Measurements from ENCODE around the gene RPS4Y2.

RPS4Y2 gene

GRCh38 chrY:20755808-20756207 is at the start of gene RPS4Y2:
Gene RPS4Y2 (plus strand): TSS chrY:20756108. CDS start chrY:20756164, 56 bp downstream.
- DNase-seq = no peak

GRCh38 chrY:20714391-20714790 is 41.5 kb upstream of the RPS4Y2 start:
- peak; percentile 35 for DNase-seq

- DNase-seq = no peak
These were observed 29.6 kb upstream of the RPS4Y2 start for GRCh38 chrY:20726184-20726907.

- DNase-seq = no peak
These were observed 20.7 kb upstream of the RPS4Y2 start for GRCh38 chrY:20735200-20735599.

GRCh38 chrY:20739806-20740205 is 16.1 kb upstream of the RPS4Y2 start:
- DNase-seq = peak; percentile 86

- DNase-seq = peak; percentile 81
These were observed 15.3 kb upstream of the RPS4Y2 start for GRCh38 chrY:20740609-20741008.

- peak; percentile 61 for DNase-seq
These were observed 10.8 kb upstream of the RPS4Y2 start for GRCh38 chrY:20745060-20745459.

- no peak for DNase-seq
These were observed 9.0 kb upstream of the RPS4Y2 start for GRCh38 chrY:20746919-20747318.

- DNase-seq = no peak
These were observed 8.0 kb downstream of the RPS4Y2 start for GRCh38 chrY:20763869-20764268.

- DNase-seq = no peak
These were observed 9.2 kb downstream of the RPS4Y2 start for GRCh38 chrY:20765117-20765516.

GRCh38 chrY:20770755-20771154 is 14.8 kb downstream of the RPS4Y2 start:
- DNase-seq = no peak

- DNase-seq = no peak
These were observed 20.2 kb downstream of the RPS4Y2 start for GRCh38 chrY:20776104-20776503.

GRCh38 chrY:20780104-20780654 is 24.3 kb downstream of the RPS4Y2 start:
- no peak for DNase-seq

- DNase-seq = no peak
These were observed 24.9 kb downstream of the RPS4Y2 start for GRCh38 chrY:20780776-20781175.

- DNase-seq = no peak
These were observed 25.5 kb downstream of the RPS4Y2 start for GRCh38 chrY:20781408-20781807.

- DNase-seq = no peak
These were observed 29.1 kb downstream of the RPS4Y2 start for GRCh38 chrY:20784965-20785364.

- DNase-seq = no peak
These were observed 31.2 kb downstream of the RPS4Y2 start for GRCh38 chrY:20787076-20787475.

GRCh38 chrY:20798351-20799049 is 42.6 kb downstream of the RPS4Y2 start:
- no peak for DNase-seq

- peak; percentile 37 for DNase-seq
These were observed 46.8 kb downstream of the RPS4Y2 start for GRCh38 chrY:20802659-20803058.

GRCh38 chrY:20806243-20806642 is 50.3 kb downstream of the RPS4Y2 start:
- DNase-seq = no peak

GRCh38 chrY:20813459-20813858 is 57.6 kb downstream of the RPS4Y2 start:
- no peak for DNase-seq

GRCh38 chrY:20814794-20815193 is 58.9 kb downstream of the RPS4Y2 start:
- DNase-seq = no peak

- DNase-seq = no peak
These were observed 61.2 kb downstream of the RPS4Y2 start for GRCh38 chrY:20817067-20817466.
